Effector memory CD4-positive, alpha-beta T cell (primary cell): Measurements from ENCODE around the gene RAD51B.

Source experiments
- DNase-seq, 3 donors: peaks; one replicate each; pipeline ENCODE4 v3.0.0-alpha.2; 2020
- H3K27ac ChIP-seq: 2 replicates; pipeline ENCODE4 v1.7.0; 2013; ENCODE audit warnings: mild to moderate bottlenecking, low read length, moderate library complexity; ENCODE audit not compliant: insufficient read depth, poor library complexity, severe bottlenecking
- H3K27me3 ChIP-seq: replicated peaks from 2 replicates; pipeline ENCODE4 v1.7.0; 2013; ENCODE audit warnings: mild to moderate bottlenecking, low read length; ENCODE audit not compliant: insufficient read depth, control insufficient read depth, poor library complexity, severe bottlenecking
- H3K36me3 ChIP-seq: 2 replicates; pipeline ENCODE4 v1.7.0; 2013; ENCODE audit warnings: mild to moderate bottlenecking, low read length, moderate library complexity; ENCODE audit not compliant: control insufficient read depth, insufficient read depth
- H3K4me1 ChIP-seq: 2 replicates; pipeline ENCODE4 v1.7.0; 2013; ENCODE audit warnings: low read length, mild to moderate bottlenecking; ENCODE audit not compliant: control insufficient read depth, insufficient read depth, poor library complexity, severe bottlenecking
- H3K4me3 ChIP-seq: 2 replicates; pipeline ENCODE4 v1.7.0; 2013; ENCODE audit warnings: low read length, low read depth, mild to moderate bottlenecking; ENCODE audit not compliant: insufficient read depth, poor library complexity, severe bottlenecking
- H3K9me3 ChIP-seq: 2 replicates; pipeline ENCODE4 v1.7.0; 2013; ENCODE audit warnings: mild to moderate bottlenecking, low read length, moderate library complexity; ENCODE audit not compliant: control insufficient read depth

The RAD51B gene

GRCh38 chr14:68681256-68682011 is 861.9 kb downstream of the RAD51B start:
- DNase-seq = no peak
- Histone ChIP-seq H3K4me1 (peaks cover 48% of the 10 kb centered on the region), H3K4me3 (no peak overlapping the region), H3K36me3 (no peaks in the 10 kb centered on the region), H3K9me3 (no peaks in the 10 kb centered on the region), H3K27me3 (no peaks in the 10 kb centered on the region), H3K27ac (peak overlapping the region; percentile 79)

GRCh38 chr14:68682166-68683103 is 862.9 kb downstream of the RAD51B start:
- Histone ChIP-seq H3K36me3 (no peaks in the 10 kb centered on the region), H3K9me3 (no peaks in the 10 kb centered on the region), H3K27me3 (no peaks in the 10 kb centered on the region), H3K27ac (peak overlapping the region; percentile 79), H3K4me3 (no peak overlapping the region), H3K4me1 (peaks cover 48% of the 10 kb centered on the region)
- DNase-seq = peak in 2 of 3 donors; percentile 20 to 38

GRCh38 chr14:68683326-68683725 is 863.7 kb downstream of the RAD51B start:
- DNase-seq = no peak
- H3K4me1 ChIP-seq = peaks cover 48% of the 10 kb centered on the region

GRCh38 chr14:68684466-68685418 is 865.2 kb downstream of the RAD51B start:
- Histone ChIP-seq H3K9me3 (no peaks in the 10 kb centered on the region), H3K4me1 (peaks cover 48% of the 10 kb centered on the region), H3K4me3 (no peak overlapping the region), H3K36me3 (no peaks in the 10 kb centered on the region), H3K27ac (peak overlapping the region; percentile 79), H3K27me3 (no peaks in the 10 kb centered on the region)
- no peak for DNase-seq

More at GRCh38 chr14:68683326-68683725, 863.7 kb downstream of the RAD51B start:
- no peaks in the 10 kb centered on the region for H3K36me3 ChIP-seq
- H3K4me3 ChIP-seq = no peak overlapping the region
- H3K9me3 ChIP-seq = no peaks in the 10 kb centered on the region
- H3K27me3 ChIP-seq = no peaks in the 10 kb centered on the region
- H3K27ac ChIP-seq = peak overlapping the region; percentile 79

- H3K4me1 ChIP-seq = peaks cover 48% of the 10 kb centered on the region
- peak; percentile 76 to 90 (median 84) for DNase-seq
These were observed 866.0 kb downstream of the RAD51B start for GRCh38 chr14:68685419-68686204.

GRCh38 chr14:68686205-68686465 is 866.6 kb downstream of the RAD51B start:
- DNase-seq = no peak
- H3K4me3 ChIP-seq = no peak overlapping the region
- no peaks in the 10 kb centered on the region for H3K27me3 ChIP-seq
- H3K27ac ChIP-seq = peak overlapping the region; percentile 79
- H3K4me1 ChIP-seq = peaks cover 48% of the 10 kb centered on the region
- no peaks in the 10 kb centered on the region for H3K36me3 ChIP-seq
- no peaks in the 10 kb centered on the region for H3K9me3 ChIP-seq

More at GRCh38 chr14:68685419-68686204, 866.0 kb downstream of the RAD51B start:
- Histone ChIP-seq H3K36me3 (no peaks in the 10 kb centered on the region), H3K4me3 (no peak overlapping the region), H3K27me3 (no peaks in the 10 kb centered on the region), H3K27ac (peak overlapping the region; percentile 79), H3K9me3 (no peaks in the 10 kb centered on the region)

- H3K4me3 ChIP-seq = no peak overlapping the region
- no peaks in the 10 kb centered on the region for H3K9me3 ChIP-seq
- peak overlapping the region; percentile 79 for H3K27ac ChIP-seq
- no peaks in the 10 kb centered on the region for H3K36me3 ChIP-seq
- no peak for DNase-seq
- H3K27me3 ChIP-seq = no peaks in the 10 kb centered on the region
- H3K4me1 ChIP-seq = peaks cover 43% of the 10 kb centered on the region
These were observed 867.1 kb downstream of the RAD51B start for GRCh38 chr14:68686724-68687123.

- Histone ChIP-seq H3K27me3 (no peaks in the 10 kb centered on the region), H3K36me3 (no peaks in the 10 kb centered on the region), H3K4me1 (peaks cover 33% of the 10 kb centered on the region), H3K9me3 (no peaks in the 10 kb centered on the region), H3K27ac (no peak overlapping the region), H3K4me3 (no peak overlapping the region)
- no peak for DNase-seq
These were observed 868.2 kb downstream of the RAD51B start for GRCh38 chr14:68687746-68688145.

- no peaks in the 10 kb centered on the region for H3K36me3 ChIP-seq
- no peaks in the 10 kb centered on the region for H3K9me3 ChIP-seq
- H3K27ac ChIP-seq = no peak overlapping the region
- H3K27me3 ChIP-seq = no peaks in the 10 kb centered on the region
- DNase-seq = no peak
- H3K4me1 ChIP-seq = peaks cover 21% of the 10 kb centered on the region
- H3K4me3 ChIP-seq = no peak overlapping the region
These were observed 869.3 kb downstream of the RAD51B start for GRCh38 chr14:68688872-68689371.
